ENCODE results near the gene LCN2.
"Not testable (repeated sequence)": the region's sequence is repeated elsewhere in the genome, so short reads cannot be mapped to it uniquely, and the experiment has no call there.

LCN2 gene

DNA sequence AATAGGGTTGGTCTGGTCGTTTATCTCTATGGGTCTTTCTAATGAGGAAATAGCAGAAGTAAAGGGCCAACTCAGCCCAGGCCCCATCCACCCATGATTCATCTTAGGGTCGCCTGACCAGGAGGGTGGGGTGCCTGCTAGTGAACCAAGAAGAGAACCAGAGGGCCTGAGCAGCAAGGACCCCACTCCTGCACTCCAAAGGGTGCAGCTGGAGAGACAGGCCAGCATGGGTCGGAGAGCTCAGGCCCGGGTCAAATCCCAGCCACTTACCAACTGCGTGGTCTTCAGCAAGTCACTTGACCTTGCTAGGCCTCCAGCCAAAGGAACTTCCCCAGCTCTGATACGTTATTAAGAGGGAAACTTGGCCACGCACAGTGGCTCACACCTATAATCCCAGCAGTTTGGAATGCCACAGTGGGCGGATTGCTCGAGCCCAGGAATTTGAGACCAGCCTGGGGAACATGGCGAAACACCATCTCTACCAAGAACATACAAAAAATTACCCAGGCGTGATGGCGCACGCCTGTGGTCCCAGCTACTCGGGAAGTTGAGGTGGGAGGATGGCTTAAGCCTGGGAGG is 15.1 kb downstream of the LCN2 start:
- DNase-seq (ENCODE audit: low read depth in 4 of 4, low spot score in 1 of 4), result no peak

DNA sequence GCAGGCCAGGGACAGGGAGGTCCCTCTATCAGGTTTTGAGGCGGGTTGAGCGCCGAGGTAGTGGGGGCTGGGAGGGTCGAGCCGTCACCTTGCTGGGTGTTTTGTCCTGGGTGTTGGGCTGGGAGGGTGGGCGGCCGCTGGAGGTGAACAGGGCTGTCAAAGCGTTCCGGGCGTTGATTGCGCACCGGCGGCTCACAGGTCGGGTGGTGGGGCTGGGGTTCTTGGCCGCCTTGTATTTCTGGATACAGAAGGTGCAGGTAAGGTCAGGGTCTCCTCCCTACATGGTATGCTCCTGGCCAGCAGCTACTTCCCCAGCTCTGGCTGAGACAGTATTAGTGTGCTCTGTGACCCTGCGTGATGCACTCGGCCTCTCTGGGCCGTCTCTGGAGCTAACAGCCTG is 16.9 kb downstream of the LCN2 start:
- DNase-seq (ENCODE audit: low read depth in 4 of 4, low spot score in 1 of 4), result no peak

- no peak for DNase-seq (ENCODE audit: low read depth in 4 of 4, low spot score in 1 of 4)
Observed at GRCh38 chr9:128167209-128167608, 18.0 kb downstream of the LCN2 start.

DNA sequence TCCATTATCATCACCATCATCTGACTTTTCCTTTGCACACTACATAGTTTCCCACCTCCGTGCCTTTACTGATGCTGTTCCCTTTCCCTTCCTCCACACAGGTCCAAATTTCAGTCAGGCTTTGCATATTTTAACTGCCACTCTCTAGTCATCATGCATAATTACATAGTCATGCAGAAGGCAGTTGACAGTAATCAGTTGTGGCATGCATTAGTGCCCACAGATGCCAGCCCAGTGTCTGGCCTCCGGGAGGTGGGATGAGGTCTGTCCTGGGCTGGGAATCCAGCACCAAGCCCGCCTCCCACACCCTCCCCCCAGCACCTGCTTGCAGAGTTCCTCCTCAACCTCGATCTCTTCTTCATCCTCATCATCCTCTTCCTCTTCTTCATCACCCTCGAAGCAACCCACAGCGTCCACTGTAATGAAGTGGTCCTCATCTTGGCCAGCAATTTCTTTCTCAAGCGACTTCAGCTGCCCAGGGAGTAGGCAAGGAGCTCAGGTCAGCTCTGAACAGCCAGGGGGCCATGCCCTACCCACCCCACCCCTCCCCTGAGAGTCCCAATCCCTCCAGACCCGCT is 19.6 kb downstream of the LCN2 start:
- no peak for DNase-seq (ENCODE audit: low read depth in 4 of 4, low spot score in 1 of 4)

DNA sequence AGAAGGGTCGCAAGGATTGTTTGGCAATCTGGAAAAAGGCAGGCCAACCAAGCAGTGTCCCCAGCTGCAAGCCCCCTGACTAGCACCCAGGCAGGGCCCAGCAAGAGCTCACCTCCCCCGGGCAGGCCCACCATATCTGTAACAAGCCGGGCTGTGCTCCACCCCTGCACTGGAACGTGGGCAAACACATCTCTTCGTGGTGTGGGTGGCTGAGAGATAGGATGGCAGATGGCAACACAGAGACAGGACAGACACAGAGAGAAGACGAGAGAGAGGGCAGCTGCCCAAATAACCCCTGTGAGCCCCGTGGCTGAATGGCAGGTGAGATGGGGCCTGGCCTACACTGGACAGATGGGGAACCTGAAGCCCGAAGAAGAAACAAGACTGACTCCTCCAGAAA is 20.2 kb downstream of the LCN2 start:
- no peak for DNase-seq (ENCODE audit: low read depth in 4 of 4, low spot score in 1 of 4)

- no peak for DNase-seq (ENCODE audit: low read depth in 4 of 4, low spot score in 1 of 4)
Observed at GRCh38 chr9:128169925-128170324, 20.7 kb downstream of the LCN2 start.

DNA sequence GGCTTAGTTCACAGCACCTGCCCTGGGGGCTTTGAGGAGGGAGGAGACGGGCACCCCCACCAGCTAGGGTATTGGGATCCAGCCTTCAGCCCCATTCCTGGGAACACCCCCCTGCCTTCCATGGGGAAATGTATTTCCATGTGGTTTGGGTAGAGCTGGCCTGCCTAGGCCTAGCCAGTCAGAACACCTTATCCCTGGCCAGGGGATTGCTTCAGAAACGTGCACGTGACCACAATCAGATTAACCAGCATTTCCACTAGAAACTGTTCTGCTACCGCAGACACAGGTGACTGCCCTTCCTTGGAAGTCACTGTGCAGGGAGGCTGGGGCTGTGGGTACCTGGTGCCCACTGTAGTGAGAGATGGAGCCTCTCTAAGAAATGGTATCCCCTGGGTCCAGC is 24.8 kb downstream of the LCN2 start:
- DNase-seq (ENCODE audit: low read depth in 4 of 4, low spot score in 1 of 4), result no peak

DNA sequence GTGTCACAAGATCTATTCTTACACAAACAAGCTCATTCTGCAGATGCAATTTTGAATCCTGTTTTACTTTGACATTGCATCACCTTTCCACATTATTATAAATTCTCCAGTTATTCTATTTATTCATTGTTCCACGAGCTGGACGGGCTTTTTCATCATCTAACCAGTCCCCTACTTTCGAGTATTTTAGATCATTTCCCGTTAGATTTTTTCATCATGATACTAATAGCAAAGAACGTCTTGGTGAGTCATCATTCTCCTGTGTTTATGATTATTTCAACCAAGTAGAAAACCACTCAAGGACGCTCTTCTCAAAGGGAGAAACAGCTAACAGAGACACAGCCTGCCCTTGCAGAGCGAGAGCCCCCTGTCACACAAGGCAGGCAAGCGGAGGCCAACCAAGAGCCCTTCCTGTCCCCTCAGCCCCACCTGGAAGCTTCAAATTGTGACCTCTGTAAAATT is 25.9 kb downstream of the LCN2 start:
- DNase-seq (ENCODE audit: low read depth in 4 of 4, low spot score in 1 of 4), result no peak

DNA sequence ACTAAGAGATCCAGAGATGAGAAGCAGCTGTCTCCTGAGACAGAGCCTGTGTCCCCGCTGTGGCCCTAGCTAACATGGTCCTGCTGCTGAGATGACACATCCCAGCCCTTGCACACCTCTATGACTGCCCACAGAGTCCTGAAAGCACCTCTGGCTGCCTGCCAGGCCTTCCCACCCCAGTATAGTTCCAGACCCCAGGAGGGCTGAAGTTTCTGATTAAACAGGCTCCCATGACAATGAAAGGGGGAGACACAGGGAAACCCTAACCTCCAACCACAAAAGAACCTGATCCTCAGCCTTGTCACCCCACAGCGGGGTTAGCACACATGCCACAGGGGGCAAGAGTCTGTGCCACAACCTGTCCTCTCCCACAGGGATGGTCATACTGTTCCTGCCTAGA is 26.5 kb downstream of the LCN2 start:
- DNase-seq (ENCODE audit: low read depth in 4 of 4, low spot score in 1 of 4), result no peak

GRCh38 chr9:128178806-128179431 is 29.7 kb downstream of the LCN2 start:
- DNase-seq (ENCODE audit: low read depth in 4 of 4, low spot score in 1 of 4), result no peak

DNA sequence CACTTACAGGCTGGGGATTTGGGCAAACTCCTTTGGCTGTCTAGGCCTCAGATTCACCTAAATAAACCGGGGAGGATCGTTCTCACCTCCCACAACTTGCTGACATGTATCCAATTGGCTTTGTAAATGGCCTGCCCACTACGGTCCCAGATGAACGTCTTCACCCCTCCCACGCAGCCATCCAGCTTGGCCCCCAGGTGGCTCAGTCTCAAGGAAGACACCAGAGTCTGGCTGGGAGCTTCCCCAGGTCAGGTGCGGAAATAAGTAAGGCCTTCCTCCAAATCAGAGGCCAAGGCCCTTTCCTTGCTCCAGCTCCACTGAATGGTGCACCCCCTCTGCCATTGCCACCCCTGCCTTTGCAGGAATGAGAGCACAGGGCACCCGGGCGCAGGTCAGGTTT is 30.7 kb downstream of the LCN2 start:
- DNase-seq (ENCODE audit: low read depth in 4 of 4, low spot score in 1 of 4), result no peak

GRCh38 chr9:128180447-128180846 is 31.2 kb downstream of the LCN2 start:
- no peak for DNase-seq (ENCODE audit: low read depth in 4 of 4, low spot score in 1 of 4)

- DNase-seq (ENCODE audit: low read depth in 4 of 4, low spot score in 1 of 4), result not testable (repeated sequence)
Observed at GRCh38 chr9:128181480-128181879, 32.2 kb downstream of the LCN2 start.

DNA sequence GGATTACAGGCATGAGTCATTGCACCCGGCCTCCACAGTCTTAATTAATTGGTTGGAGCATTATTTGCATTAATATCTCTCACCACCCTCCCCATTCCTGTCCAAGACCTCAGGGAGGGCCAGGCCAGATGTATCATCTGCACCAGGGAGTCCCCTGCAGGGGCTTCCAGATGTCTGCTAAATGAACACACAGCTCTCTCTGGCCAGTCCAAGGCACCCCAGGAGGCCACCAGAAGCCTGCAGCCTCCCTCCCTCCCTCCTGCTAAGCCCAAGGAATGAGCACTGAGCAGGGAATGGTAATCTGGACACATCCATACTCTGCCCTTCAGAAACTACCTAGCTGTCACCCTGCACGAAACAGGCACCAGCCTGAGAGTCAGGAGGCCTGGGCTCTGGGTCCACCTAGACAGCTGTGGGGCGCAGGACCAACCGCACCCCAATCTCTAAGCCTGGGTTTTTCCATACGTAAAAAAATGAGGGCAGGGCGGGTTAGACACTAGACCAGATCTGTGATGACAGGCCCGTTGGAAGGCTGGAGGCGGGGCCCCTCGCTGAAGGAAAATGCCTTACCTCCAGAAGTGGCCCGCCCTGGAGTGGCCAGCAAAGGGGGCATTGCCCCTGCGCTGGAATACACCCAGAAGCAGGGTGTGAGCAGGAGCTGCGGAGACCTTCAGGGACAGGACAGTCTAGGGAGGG is 33.8 kb downstream of the LCN2 start:
- DNase-seq (ENCODE audit: low read depth in 4 of 4, low spot score in 1 of 4), result no peak

- DNase-seq (ENCODE audit: low read depth in 4 of 4, low spot score in 1 of 4), result no peak
Observed at GRCh38 chr9:128185979-128186965, 37.0 kb downstream of the LCN2 start.

- no peak for DNase-seq (ENCODE audit: low read depth in 4 of 4, low spot score in 1 of 4)
Observed at GRCh38 chr9:128187361-128187760, 38.1 kb downstream of the LCN2 start.

DNA sequence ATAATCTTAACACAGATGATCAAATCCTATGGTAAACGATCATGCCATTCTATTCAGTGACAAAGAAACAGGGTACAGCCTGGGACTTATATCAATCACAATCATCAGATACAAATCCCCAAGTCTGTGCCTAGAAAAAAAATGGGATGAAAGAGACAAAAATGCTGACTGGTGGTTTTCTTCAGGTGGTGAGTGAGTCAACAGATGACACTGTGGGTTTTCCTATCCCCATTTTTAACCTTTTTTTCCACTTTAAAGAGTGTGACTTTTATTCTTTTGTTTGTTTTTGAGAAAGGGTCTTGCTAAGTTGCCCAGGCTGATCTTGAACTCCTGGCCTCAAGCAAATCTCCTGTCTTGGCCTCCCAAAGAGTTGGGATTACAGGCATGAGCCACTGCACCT is 39.0 kb downstream of the LCN2 start:
- no peak for DNase-seq (ENCODE audit: low read depth in 4 of 4, low spot score in 1 of 4)

DNA sequence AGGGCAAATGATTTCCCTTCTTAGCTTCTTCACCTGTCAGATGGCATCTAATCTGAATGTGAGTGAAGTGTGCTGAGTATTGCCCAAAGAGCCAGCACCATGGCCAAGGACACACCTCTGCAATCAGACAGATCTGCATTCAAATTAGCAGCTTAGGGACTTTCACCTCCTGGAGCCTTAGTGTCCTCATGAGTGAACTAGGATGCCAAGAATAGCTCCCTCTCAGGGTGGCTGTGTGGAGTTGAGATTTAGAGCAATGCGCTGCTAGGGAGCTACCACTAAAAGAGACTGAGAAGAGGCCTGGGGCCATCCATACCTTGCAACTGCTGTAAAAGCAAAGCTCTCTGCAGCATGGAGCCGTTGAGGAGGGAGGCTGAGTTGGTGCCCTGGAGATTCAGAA is 40.8 kb downstream of the LCN2 start:
- no peak for DNase-seq (ENCODE audit: low read depth in 4 of 4, low spot score in 1 of 4)

DNA sequence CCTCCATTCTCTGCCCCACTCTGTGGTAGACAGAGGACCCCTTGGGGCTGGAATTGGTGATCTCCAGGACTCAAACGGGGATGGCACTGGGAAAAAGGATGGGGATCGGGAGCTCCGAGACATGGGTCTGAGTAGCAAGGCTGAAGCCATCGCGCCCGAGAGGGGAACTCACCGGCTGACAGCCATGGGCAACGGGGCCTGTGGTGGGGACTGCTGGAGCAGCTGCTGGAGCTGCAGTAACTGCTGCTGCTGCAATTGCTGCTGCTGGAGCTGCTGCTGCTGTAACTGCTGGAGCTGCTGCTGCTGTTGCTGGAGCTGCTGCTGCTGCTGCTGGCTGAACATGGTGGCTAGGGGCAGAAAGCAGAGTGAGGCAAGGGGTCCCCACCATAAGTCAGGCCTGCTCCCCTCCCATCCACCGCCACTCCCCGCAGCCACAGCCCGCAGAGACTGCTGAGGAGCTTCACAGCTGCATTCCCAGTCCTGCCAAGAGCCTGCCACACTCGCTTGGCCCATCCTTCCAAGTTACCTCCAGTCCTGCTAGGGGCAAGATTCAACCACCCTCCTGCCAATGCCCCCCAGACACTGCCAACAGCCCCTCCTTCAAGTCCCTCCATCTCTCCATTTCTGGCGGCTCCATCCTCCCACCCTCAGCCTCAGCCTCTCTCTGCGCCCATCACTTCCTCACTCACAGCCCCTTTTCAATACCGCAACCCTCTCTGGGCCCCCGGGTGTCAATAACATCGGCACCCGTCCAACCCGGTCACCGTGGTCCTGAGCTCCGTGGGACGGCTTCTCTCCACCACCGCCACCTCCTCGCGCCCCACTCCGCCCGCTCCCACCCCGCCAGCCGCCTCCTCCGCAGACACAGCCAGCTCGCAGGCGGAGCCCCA is 41.5 kb downstream of the LCN2 start:
- DNase-seq (ENCODE audit: low read depth in 4 of 4, low spot score in 1 of 4), result no peak

- DNase-seq (ENCODE audit: low read depth in 4 of 4, low spot score in 1 of 4), result peak; percentile 35 to 66 (median 55)
Observed at GRCh38 chr9:128191406-128192046, 42.3 kb downstream of the LCN2 start, which contains the start of gene CIZ1. CIZ1 (minus strand) TSS chr9:128191572; CDS start chr9:128190857, 715 bp downstream.
